ENCODE measurements around the gene OR52E8. TPM values are rescaled to one million over a fixed set of nuclear protein-coding genes. Genes with fewer than 3 reads are reported as not detected.

OR52E8 gene
- total RNA-seq, result not detected in 2 replicates

GRCh38 chr11:5857590-5857989 is at the start of gene OR52E8:
TSS of gene OR52E8 (minus strand) at chr11:5857690. CDS start at chr11:5857690, 0 bp downstream.
- no peak for DNase-seq (ENCODE audit: low read depth)

- no peak for DNase-seq (ENCODE audit: low read depth)
Measured at GRCh38 chr11:5899534-5899933, 42.0 kb upstream of the OR52E8 start.

DNA sequence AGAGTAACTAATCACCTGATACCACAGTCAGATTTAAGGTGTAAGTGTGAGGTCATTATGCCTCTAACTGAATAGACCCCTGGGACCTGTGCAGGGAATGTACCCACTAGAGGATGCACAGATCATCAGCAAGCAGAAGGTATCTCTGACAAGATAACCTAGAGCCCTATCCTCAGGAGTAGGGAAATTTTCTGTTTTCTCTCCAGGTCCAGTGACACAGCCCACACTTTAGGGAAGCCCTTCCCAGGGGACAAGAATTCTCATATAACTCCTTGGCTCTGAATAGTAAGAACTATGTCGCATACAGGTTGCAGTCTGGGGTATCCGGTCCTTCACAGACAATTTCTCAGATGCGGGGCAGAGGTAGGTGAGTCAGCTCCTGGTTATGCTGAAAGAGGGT is 35.4 kb upstream of the OR52E8 start, which contains the start of gene OR52E5:
OR52E5 (plus strand) TSS at position 301 of the 400 bp plus-strand sequence. CDS start 7,569 bp downstream, outside the sequence.
- DNase-seq (ENCODE audit: low read depth), result no peak

DNA sequence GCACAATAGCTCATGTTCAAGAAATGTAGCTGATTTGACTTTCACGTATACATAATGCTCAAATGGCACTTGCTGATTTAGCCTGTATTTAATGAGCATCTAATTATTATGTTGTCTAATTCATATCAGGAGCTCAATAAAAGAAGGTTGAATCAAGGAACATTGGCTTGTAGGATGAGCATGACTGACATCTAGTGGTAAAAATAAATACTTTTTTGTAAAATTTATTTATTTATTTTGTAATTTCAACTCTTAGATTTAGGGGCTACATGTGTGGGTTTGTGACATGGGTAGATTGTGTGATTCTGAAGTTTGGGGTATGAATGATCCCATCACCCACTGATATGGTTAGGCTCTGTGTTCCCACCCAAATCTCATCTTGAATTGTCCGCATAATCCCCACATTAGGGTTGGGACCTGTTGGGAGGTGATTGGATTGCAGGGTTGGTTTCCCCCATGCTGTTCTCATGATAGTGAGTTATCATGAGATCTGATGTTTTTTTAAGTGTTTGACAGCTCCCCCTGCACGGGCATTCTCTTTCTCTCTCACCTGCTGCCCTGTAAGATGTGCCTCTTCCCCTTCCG is 33.8 kb upstream of the OR52E8 start:
- peak; percentile 47 for DNase-seq (ENCODE audit: low read depth)

DNA sequence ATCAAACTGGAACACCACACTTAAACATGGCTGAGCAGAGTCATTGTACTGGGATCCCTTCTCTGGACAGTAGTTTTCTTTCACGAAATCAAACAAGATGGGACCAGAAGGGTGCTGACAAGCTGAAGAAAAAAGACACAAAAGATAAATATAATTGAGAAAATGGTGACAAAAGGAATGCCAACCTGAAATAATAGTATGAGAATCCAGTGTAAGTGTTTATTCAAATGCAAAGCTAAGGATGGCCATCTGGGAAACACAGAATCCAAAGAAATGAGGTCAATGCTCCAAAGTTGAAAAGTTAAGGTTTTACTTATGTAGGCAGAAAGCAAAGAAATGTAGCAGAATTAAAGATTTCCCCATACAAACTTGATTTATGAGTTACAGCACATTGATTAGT is 30.2 kb upstream of the OR52E8 start:
- DNase-seq (ENCODE audit: low read depth), result no peak

- DNase-seq (ENCODE audit: low read depth), result no peak
Measured at GRCh38 chr11:5887172-5887571, 29.7 kb upstream of the OR52E8 start.

- DNase-seq (ENCODE audit: low read depth), result no peak
Measured at GRCh38 chr11:5881756-5882155, 24.3 kb upstream of the OR52E8 start.

GRCh38 chr11:5880329-5880728 is 22.8 kb upstream of the OR52E8 start, which contains the start of gene OR52E4:
TSS of gene OR52E4 (plus strand) at chr11:5880629. CDS start at chr11:5884293, 3,664 bp downstream.
- no peak for DNase-seq (ENCODE audit: low read depth)

DNA sequence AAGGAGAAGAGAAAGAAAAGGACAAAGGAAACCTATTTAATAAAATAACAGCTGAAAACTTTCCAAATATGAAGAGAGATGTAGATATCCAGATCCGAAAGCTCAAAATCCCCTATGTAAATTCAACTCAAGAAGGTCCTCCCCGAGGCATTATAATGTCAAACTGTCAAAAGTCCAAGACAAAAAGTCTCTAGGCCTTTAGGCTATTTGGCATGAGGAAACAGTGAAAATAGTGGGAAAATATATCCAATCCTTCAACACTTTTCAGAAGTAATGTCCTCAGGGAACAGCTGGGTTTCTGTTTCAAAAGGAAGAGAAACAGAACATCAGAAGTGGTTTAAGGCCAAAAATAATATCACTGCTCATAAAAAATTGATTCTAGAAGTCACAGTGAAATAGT is 21.1 kb upstream of the OR52E8 start:
- DNase-seq (ENCODE audit: low read depth), result no peak

DNA sequence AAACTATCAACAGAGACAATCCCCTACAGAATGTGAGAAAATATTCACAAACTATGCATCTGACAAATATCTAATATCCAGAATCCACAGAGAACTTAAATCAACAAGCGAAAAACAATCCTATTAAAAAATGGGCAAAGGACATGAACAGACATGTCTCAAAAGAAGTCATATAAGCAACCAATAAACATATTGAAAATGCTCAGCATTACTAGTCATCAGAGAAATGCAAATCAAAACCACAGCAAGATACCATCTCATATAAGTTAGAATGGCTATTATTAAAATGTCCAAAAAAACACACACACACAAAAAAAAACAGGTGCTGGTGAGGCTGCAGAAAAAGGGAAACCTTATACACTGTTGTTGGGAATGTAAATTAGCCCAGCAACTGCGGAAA is 8.3 kb upstream of the OR52E8 start:
- DNase-seq (ENCODE audit: low read depth), result no peak

DNA sequence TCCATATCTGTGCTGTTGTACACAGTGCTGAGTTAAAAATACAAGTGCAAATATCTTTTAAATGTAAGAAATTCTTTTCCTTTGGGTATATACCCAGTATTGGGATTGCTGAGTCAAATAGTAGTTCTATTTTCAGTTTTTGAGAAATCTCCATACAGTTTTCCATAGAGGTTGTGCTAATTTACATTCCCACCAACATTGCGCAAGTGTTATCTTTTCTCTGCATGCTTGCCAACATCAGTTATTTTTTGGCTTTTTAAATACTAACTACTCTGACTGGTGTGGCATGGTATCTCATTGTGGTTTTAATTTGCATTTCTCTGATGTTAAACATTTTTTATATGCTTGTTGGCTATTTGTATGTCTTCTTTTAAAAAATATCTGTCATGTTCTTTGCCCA is 6.5 kb downstream of the OR52E8 start:
- DNase-seq (ENCODE audit: low read depth), result no peak

DNA sequence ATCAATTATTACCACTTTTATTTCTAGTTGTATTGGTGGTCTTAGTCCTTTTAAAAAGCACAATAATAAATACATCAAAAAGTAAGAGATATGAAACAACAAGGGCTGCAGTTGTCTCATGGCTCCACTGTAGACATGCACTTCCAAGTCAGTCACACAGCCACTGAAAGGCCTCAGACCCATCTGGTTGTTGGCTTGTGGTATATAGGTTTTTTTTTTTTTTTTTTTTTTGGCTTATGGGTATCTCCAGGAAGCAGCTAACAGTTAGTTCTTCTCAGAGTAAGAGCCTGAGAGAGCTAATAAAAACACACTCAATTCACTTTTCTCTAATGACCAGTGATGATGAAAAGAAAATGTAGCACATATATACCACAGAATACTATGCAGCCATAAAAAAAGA is 9.8 kb downstream of the OR52E8 start:
- DNase-seq (ENCODE audit: low read depth), result no peak

DNA sequence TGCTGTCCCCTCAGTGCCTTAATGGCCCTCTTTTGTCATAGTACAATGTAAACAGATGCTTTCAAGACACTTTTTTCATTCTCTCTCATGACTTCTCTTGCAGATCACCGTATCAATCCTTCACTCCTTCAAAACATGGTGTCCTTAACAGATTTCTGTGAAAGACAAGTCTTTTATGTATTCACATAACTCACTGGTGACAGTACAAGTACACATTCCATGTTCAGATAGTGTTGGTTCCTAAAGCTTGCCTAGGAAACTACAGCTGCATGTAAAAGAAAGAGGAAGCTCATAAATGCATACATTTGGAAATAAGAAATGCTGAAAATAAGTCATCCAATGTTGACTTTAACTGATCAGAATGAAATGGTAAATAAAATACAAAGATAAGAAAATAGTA is 10.8 kb downstream of the OR52E8 start:
- DNase-seq (ENCODE audit: low read depth), result no peak

DNA sequence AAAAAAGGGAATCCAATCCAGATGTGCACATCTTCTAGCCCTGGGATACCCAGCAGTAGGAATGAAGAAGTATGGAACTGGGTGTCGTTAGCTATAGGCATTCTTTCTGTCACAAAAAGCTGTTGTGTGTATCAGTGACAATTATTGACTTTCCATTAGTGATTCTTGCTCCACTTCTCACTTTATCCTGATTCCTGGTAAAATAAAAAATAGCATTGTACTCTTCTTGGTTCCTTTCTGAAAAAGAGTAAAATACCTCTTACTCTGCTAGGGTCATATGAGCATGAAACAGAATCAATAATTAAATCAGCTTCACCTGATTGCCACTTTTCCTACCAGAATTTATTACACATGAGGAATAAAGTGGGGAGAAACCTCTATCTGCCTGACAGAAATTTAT is 15.7 kb downstream of the OR52E8 start, which contains the start of gene OR52E6:
OR52E6 (minus strand) TSS at position 101 of the 400 bp plus-strand sequence; CDS start at position 101, 0 bp downstream.
- DNase-seq (ENCODE audit: low read depth), result no peak

DNA sequence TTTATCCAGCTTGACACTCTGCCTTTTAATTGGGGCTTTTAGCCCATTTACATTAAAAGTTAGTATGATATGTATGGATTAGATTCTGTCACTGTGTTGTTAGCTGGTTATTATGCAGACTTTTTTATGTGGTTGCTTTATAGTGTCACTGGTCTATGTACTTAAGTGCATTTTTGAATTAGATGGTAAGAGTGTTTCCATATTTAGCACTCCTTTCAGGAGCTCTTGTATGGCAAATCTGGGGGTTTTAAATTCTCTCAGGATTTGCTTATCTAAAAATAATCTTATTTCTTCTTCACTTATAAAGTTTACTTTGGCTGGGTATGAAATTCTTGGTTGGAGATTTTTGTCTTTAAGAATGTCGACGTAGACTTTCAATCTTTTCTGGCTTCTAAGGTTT is 19.8 kb downstream of the OR52E8 start:
- no peak for DNase-seq (ENCODE audit: low read depth)

DNA sequence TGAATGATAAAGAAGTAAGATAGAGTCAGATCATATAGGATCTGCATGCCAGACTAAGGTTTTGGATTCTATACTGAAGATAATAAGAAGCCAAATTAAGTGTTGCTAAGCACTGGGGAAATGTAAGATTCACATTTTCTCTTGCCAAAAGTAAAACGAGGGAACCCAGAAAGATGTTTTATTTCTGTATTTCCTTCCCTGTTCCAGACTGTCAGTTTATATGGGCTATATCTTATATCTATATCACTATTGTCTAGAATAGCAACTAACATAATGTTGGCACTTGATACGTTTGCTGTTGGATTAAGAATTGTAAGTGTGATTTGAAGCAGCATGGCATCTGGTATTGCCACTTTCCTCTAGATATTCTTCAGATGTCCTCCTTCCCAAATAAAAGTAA is 24.0 kb downstream of the OR52E8 start:
- no peak for DNase-seq (ENCODE audit: low read depth)

- no peak for DNase-seq (ENCODE audit: low read depth)
Measured at GRCh38 chr11:5831196-5831829, 26.2 kb downstream of the OR52E8 start.

DNA sequence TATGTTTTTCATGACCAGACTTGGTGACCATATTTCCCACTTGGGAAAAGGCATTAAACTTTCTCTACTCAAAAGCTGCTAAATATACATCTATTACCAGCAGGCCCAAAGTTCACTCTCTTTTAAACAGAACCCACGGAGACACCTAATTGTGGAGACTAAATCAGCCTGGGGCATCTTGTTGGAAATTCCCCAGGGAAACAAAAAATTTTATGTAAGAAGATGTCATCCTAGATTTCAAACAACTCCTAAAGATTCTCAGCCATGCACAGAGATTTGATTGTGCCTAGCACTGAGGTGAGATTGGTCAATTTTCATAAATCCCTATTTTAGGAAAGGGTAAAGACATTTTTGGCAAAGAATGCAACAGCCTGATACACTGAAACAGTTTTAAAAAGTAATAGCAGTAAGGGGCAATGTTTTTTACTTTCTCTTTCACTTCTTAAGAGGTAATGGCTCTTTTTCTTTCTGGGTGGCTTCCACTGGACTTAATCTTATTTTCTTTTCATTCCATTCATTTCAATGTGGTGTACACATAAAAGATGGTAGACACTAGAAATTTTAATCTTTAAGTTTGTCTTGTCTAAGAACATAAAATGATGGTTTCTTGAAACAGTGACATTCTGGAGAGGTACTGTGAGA is 39.1 kb downstream of the OR52E8 start:
- DNase-seq (ENCODE audit: low read depth), result peak; percentile 25

GRCh38 chr11:5815534-5815933 is 42.0 kb downstream of the OR52E8 start:
- no peak for DNase-seq (ENCODE audit: low read depth)

- DNase-seq (ENCODE audit: low read depth), result no peak
Measured at GRCh38 chr11:5809905-5810795, 47.3 kb downstream of the OR52E8 start.

GRCh38 chr11:5809122-5809519 is 48.4 kb downstream of the OR52E8 start:
- peak; percentile 3 for DNase-seq (ENCODE audit: low read depth)
